DMS79 (cell line): ENCODE measurements around the gene PI4KA.
"Not testable (repeated sequence)": the region's sequence is repeated elsewhere in the genome, so short reads cannot be mapped to it uniquely, and the experiment has no call there.

Source experiments
- DNase-seq: peaks from one replicate; lab custom pipeline; 2025; lab: John Stamatoyannopoulos, UW

PI4KA gene

DNA sequence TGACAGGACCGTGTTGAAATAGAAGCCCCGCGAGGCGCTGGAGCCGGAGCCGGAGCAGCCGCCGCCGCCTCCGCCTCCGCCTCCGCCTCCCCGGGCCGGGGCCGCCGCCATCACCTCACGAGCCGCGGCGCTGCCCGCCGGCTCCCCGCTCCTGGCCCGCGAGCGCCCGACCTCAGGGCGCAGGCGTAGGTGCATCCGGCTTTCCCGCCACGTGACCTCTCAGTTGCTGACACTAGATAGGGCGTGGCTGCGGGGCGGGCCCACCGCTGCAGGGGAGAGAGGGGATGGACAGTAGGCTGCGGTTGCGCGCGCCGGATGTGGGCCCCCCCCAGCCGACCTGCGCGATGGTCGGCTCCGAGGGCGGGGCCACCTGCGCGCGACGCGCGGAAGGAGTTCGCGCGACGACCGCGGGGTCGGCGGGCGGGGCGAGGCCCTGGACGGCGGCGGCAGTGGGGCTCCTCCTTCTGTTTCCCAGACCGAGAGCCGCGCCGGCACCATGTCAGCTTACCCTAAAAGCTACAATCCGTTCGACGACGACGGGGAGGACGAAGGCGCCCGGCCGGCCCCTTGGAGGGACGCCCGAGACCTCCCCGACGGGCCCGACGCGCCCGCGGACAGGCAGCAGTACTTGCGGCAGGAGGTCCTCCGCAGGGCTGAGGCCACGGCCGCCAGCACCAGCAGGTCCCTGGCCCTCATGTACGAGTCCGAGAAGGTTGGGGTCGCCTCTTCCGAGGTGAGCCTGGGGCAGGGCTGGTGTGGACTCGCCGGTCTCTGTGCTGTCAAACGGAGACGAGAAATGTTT lies at the start of gene PI4KA, which contains the start of gene SNAP29:
Gene PI4KA (minus strand): TSS at position 197 of the 802 bp plus-strand sequence. CDS start 86 bp downstream, at position 111.
Gene SNAP29 (plus strand): TSS at position 393 of the 802 bp plus-strand sequence. CDS start 104 bp downstream, at position 497.
- peak; percentile 67 for DNase-seq

DNA sequence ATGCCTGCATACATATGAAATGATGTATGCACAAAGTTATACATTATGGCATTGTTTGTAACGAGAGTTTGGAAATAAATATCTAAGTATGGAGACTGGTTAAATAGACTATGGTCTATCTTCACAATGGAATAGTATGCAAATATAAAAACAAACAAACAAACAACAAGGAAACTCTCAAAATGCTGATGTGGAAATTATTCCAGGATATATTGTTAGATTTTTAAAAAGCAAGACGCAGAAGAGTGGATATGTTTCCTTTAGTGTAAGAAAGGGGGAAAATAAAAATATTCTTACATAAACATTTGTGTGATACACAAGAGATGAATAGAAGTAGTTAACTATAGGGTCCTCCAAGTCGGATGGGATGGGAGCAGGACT lies 47.8 kb upstream of the PI4KA start:
- no peak for DNase-seq

DNA sequence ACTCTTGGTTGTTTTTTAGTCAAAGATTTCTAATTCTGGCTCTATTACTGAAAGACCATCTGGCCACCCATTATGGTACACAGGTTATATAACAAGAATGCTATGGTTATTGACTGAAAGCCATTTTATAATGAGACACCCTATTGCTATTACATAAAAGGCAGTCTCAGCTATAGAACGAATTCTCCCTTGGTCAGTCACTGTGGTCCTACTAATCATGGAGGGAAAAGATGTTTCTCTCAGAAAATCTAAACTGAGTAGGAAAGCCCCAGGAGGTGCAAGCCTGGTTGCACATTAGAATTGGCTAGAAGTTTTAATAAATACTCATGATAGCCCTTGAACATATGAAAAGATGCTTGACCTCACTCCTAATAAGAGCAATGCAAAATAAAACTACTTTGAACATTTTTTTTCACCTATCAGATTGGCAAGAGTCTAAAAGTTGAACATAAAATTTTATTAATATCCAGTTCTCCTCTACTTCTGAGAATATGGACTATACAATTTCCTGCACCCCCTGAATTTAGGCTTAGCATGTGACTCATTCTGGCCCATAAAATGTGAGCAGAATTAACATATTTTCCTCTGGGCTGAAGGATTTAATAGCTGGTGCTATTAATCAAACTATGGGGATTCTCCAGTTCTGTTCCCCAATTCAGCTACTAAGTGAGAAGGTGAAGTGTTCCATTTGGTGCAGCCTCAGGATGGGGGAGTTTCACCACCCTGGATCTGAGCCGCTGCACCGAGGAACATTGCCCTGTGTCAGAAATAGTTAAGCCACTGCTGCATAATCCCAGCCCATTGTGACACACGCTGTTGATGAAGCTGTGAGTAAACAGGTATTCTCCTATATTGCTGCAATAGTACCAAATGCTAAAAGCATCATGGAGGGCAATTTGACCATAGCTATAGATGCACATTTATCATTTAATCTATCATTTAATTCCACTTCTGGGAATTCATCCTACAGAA lies 47.1 kb upstream of the PI4KA start:
- DNase-seq = no peak

DNA sequence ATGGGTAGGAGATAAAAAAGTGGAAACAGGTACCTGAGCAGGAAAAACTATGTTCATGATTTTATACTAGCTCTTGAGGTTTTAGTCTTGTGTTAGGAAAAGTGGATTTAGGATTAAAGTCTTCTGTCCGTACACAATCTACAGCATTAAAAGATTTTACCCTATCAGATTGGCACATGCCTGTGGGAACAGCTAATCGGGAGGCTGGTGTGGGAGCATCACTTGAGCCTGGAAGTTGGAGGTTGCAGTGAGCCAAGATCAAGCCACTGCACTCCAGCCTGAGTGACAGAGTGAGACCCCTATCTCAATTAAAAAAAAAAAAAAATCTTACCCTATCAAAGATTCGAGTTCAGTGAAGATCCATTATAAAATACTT lies 46.4 kb upstream of the PI4KA start:
- no peak for DNase-seq

DNA sequence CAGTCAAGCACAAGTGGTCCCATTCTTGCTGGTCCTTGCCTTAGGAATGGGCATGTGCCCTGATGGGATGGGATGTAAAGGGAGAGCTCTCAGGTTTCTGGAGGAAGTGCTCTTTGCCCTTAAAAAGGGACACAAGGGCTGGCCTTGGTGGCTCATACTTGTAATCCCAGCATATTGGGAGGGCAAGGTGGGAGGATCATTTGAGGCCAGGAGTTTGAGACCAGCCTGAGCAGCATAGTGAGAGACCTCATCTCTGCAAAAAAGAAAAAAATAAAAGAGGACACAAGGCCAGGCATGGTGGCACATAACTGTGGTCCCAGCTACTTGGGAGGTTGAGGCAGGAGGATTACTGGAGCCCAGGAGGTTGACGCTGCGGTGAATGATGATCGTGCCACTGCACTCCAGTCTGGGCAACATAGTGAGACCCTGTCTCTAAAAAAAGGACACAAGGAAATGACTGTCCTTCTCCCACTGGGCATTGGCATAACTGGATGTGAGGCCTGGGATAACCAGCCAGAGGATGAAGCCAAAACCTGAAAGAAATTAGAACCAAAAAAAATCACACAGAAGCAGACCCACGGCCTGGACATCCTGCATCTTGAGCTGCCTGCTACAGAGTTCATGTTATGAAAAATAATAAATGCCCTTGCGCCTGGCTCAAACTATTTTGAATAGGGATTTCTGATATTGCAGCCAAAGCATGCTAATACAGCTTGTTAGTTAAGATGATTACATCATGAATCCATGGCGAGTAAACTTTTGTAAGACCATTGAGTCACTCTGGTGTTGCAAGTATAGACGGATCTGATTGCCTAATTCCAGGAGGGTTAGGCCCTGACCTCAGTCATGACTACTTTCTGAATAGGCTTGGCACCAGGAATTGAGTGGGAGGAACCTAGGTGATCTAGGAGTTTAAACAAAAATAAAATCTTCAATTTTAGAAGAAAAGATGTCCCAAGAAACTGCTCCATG lies 45.7 kb upstream of the PI4KA start:
- DNase-seq = no peak

DNA sequence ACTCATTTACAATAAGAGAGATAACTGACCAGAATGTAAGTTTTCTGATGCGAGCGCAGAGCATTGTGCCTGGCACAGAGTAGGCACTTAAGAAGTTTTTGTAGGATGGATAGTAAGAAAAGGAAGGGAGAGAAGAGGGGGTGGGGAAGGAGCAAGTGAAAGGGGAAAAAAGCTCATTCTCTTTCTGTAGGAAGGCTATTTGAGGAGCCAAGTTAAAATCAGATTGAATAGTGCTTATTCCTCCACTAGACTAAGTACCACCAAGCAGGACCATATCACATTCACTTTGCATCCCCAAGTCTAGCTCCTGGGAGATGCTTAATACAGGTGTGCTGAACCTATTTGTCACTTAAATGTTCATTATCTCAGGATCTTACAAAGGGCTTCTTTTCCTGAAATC lies 44.5 kb upstream of the PI4KA start:
- DNase-seq = no peak

DNA sequence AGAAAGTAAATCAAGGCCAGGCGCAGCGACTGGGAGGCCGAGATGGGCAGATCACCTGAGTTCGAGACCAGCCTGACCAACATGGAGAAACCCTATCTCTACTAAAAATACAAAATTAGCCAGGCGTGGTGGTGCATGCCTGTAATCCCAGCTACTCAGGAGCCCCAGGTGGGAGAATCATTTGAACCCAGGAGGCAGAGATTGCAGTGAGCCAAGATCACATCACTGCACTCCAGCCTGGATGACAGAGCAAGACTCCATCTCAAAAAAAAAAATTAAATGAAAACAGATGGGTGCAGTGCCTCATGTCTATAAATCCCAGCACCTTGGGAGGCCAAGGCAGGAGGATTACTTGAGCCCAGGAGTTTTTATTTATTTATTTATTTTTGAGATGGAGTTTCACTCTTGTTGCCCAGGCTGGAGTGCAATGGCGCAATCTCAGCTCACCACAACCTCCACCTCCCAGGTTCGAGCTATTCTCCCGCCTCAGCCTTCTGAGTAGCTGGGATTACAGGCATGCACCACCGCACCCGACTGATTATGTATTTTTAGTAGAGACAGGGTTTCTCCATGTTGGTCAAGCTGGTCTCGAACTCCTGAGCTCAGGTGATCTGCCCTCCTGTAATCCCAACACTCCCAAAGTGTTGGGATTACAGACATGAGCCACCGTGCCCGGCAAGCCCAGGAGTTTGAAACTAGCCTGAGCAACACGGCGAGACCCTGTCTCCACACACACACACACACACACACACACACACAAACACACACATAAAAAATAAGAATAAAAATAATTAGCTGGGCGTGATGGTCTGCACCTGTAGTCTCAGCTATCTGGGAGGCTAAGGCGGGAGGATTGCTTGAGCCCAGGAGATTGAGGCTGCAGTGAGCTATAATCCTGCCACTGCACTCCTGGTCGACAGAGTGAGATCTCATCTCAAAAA lies 42.8 kb upstream of the PI4KA start:
- DNase-seq = not testable (repeated sequence)

DNA sequence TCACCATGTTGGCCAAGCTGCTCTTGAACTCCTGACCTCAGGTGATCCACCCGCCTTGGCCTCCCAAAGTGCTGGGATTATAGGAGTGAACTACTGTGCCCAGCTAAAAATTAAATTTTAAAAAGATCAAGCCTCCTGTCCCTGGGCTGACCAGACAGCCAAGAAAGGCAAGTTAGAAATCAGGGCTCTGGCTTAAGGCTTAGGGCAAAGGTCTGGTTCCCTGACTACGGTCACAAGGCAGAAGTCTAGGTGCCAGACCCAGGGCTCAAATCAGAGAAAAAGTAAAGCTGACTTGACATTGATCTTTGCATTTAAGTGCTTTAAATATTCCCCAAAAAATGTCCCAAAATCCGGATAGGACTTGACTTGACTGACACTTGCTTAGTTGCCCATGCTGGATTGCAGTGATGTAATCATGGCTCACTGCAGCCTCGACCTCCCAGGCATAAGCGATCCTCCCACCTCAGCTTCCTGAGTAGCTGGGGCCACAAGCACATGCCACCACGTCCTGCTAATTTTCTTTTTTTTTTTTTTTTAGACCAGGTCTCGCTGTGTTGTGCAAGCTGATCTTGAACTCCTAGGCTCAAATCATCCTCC lies 41.3 kb upstream of the PI4KA start:
- no peak for DNase-seq

DNA sequence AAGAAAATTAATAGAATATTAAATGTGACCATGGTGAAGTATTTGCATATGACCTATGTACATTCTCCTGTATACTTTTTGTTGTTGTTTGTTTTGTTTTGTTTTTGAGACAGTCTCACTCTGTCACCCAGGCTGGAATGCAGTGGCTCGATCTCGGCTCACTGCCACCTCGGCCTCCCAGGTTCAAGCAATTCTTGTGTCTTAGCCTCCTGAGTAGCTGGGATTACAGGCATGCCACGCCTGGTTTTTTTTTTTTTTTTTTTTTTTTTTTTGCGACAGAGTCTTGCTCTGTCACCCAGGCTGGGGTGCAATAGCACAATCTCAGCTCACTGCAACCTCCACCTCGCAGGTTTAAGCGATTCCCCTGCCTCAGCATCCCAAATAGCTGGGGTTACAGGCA lies 39.1 kb upstream of the PI4KA start:
- not testable (repeated sequence) for DNase-seq

DNA sequence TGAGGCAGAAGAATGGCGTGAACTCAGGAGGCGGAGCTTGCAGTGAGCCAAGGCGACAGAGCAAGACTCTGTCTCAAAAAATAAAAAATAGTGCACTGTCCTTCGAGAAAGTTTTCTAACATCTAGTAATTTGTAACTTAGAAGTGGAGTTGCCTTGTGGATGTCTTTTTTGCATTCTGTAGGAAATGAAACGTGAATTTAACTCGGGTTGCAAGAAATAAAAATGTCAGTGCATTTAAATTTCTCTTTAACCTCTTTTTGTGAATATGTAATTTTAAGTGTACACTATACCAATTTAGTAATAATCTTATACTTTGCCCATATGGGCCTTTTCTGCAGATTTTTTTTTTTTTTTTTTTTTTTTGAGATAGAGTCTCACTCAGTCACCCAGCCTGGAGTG lies 32.4 kb upstream of the PI4KA start:
- DNase-seq = no peak

DNA sequence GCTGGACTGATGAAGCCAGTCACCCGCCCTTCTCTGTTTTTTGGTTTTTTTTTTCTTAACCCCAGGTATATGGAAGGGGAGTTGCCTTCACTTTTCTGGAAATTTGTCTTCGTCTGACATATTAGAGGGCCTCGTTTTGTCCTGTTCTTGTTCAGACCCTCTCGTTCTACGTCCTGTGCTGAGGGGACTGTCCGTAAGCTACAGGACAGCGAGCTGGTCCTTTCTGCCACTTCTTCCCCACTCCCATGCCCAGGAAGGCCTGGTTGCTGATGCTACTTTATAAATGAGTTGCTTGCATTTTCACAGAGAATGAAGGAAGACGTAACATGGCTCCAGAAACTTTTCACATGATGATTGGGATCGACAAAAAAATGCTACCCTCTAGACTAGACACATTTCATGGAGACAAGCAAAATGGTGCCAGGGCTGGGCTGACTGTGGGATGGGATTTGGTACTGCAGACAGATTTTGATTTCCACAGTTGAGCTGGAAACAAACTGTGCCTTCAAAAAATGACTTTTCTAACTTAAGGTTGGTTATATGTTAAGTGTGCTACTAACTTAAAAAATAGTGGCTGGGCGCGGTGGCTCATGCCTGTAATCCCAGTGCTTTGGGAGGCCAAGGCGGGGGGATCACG lies 31.4 kb upstream of the PI4KA start:
- no peak for DNase-seq

DNA sequence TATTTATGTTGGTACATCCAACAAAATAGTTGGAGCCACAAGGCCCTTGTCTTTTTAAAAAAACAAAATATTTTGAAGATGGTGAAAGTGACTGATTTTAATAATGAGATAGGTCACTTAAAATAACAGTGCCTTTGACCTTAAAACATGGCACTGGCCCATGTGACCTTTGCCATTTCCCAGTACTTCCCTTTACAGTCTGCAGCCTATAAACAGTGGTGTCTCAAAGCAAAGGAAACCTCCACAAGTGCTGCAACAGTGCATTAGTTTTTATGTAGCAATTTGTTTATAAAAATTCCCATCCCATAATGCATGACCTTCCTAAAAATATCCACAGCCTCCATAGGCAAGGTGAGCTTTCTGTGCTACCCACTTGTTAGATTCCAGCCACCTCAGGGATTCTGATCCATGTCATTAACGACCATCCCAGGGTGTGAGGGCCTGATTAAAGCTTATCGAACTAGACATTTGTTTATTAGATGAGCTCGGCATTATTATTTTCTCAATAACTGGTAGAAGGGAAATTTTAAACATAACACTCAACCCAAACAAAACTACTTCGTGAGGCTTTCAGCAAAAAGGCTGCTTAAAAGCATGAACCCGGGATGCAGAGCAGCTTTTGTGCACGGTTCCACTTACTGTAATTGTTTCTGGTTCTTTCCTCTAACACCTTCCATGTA lies 30.6 kb upstream of the PI4KA start:
- DNase-seq = no peak

DNA sequence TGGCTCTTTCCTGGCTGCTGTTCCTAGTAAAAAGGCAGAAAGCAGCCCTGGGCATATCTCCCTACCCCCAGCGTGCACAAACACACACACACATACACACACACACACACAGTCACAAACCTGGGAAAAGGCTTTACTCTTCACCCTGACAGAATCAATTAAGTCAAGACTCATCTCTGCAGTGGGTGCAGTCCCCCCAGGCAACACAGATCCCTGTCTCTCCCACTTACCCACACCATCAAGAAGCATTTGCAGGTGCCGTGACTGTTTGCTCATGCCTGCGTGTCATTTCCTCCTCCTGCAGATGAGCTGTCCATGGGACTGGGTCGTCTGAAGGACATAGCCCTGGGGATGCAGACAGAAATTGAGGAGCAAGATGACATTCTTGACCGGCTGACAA lies 28.8 kb upstream of the PI4KA start:
- no peak for DNase-seq

DNA sequence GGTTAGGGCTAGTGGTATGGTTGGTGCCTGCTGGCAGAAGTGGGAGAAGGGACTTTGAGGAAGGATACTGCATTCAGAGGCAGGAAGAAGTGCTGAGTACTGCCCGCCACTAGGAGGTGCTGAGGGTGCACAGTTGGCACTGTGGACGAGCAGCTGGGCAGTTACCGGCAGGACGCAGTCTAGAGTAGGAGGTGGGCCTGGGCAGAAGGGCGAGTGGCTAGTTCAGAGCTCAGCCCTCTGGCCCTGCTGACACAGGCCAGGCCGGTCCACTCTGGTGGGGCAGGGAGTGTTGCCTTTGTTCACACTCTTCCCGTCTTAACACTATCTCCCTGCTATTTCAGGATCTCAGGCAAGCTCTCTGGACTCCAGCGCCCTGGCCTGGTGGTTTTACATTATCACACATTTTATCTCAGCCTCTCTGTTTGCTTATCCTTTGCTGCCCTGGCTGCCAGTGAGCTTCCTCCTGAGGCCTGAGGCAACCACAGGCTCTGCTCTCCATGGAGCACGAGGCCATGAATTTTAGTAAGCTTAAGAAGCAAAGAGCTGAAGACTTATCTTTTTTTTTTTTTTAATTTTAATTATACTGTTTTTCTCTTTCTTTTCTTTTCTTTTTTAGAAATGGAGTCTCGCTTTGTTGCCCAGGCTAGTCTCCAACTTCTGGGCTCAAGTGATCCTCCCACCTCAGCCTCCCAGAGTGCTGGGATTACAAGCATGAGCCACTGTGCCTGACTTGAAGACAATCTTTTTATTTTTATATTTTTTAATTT lies 27.1 kb upstream of the PI4KA start:
- no peak for DNase-seq

DNA sequence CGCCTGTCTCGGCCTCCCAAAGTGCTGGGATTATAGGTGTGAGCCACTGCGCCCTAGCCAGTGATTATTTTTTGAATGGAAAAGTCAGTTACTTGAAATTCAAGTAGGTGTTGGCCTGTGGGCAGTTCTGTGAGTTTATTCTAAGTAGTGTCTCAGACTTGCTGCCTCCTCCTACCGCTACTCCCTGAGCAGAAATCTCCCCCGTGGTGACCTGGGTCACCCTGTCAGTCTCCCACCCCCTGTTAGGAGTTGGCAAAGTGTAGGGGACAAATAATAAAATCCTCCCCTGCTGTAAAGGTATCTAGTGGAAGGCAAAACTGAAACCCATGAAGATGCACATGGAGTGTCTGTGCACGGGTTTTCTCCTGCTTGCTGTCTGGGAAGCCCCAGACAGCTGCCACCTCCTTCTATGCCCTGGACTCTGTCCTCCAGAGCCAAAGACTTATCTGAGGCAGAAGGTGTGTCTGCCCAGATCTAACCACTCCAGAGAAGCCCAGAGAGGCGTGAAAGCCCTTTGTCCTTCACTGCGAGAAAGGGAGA lies 26.5 kb upstream of the PI4KA start:
- no peak for DNase-seq

DNA sequence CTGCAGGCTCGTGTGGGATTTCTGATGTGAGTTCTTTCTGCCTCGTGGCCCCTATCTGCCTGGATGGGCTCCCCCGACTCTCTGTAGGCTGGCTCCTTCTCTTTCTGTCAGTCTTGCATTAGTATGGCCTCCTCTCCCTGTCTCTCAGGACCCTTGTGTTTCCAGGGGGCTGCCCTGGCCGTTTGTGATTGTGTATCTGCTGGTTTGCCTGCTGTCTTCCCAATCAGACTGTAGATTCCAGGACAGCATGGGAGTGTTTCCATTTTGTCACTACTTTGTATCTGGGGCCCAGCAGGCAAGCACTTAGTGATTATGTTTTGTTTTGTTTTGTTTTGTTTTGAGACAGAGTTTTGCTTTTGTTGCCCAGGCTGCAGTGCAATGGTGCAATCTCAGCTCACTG lies 25.8 kb upstream of the PI4KA start:
- no peak for DNase-seq

DNA sequence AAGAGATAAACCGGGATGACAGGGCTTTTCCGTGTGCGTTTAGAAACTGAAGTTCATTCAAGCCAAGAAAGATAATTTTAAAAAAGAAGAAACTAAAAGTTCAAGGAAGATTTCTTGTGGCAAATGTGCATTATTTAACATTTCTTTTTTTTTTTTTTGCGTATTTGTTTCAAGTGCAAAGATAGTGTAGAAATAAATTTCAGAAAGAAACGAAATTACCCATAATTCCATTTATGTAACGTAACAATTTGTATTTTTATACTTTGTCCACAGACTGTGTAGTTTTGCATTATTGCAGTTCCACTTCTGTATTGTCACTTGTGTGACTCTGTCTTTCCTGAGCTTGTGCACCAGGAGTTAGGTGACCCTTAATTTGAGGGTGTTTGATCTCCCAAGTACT lies 24.2 kb upstream of the PI4KA start:
- no peak for DNase-seq
